SK-N-SH (cell line): ENCODE measurements around the gene PRKCH.

Experiments
- ELF1 ChIP-seq: IDR thresholded peaks from 2 replicates; pipeline ENCODE4 v1.4.0; 2012
- EP300 ChIP-seq, 2 experiments: IDR thresholded peaks; 2 replicates each; pipeline versions ENCODE4 v1.4.0 to v1.6.1; 2012; ENCODE audit warnings: borderline replicate concordance in 1 of 2, low read depth in 1 of 2, low read length in 1 of 2
- EZH2phosphoT487 ChIP-seq: fragments of 200-600 bp; sonication (generic); IDR thresholded peaks from 2 replicates; pipeline ENCODE4 v1.6.1; 2017; ENCODE audit warnings: low read depth, mixed run types, mild to moderate bottlenecking, antibody characterized with exemption, moderate library complexity, borderline replicate concordance
- NRF1 ChIP-seq: IDR thresholded peaks from 2 replicates; pipeline ENCODE4 v1.6.1; 2012; ENCODE audit warnings: low read depth, mild to moderate bottlenecking, low read length
- RAD21 ChIP-seq: IDR thresholded peaks from 2 replicates; pipeline ENCODE4 v1.6.1; 2012; ENCODE audit warnings: mild to moderate bottlenecking, low read length

GRCh38 chr14:61368114-61368710, 46.8 kb downstream of the PRKCH start:
- TF ChIP-seq RAD21 = no peak
- TF ChIP-seq EZH2phosphoT487 = no peak
- no peak for TF ChIP-seq ELF1
- no peak for TF ChIP-seq EP300 (IDR thresholded peaks at IDR 0.05; ENCODE audit: borderline replicate concordance in 1 of 2, low read depth in 1 of 2, low read length in 1 of 2)
- TF ChIP-seq NRF1 = no peak
